HEK293 (cell line): ENCODE data around the gene POLDIP2.

Source experiments
- CTCF ChIA-PET: fragments of 350-600 bp; formaldehyde crosslinking; extraction: SDS; loops from one replicate; lab custom pipeline; 2021; ENCODE audit warnings: antibody characterized with exemption; lab: Yijun Ruan, JAX
- POLR2A ChIA-PET: fragments of 300-600 bp; formaldehyde crosslinking; extraction: SDS; loops from one replicate; lab custom pipeline; 2020; ENCODE audit warnings: antibody characterized with exemption, inconsistent platforms; lab: Yijun Ruan, JAX
- H3K27ac ChIP-seq: fragments of 200-500 bp; sonication (Bioruptor generic); 2 replicates; pipeline ENCODE4 v1.5.1; 2014; ENCODE audit warnings: low read depth, low read length, control low read depth, inconsistent platforms; ENCODE audit errors: extremely low read depth
- H3K36me3 ChIP-seq, 2 experiments: fragments of 200-500 bp in 1 of 2; sonication (Bioruptor generic) in 1 of 2; 1 replicate in 1 of 2; 2 replicates in 1 of 2; pipeline ENCODE4 v1.5.1; 2014 to 2017; ENCODE audit warnings: inconsistent platforms in 2 of 2, low read length in 2 of 2; ENCODE audit not compliant: control insufficient read depth in 2 of 2, insufficient read depth in 1 of 2
- H3K4me1 ChIP-seq: fragments of 200-500 bp; sonication (Bioruptor generic); 2 replicates; pipeline ENCODE4 v1.5.1; 2014; ENCODE audit warnings: mild to moderate bottlenecking, low read length, inconsistent platforms; ENCODE audit not compliant: control insufficient read depth, insufficient read depth
- H3K4me3 ChIP-seq: 2 replicates; pipeline ENCODE4 v1.5.1; 2011; ENCODE audit warnings: low read depth, mild to moderate bottlenecking, control low read depth, low read length, moderate library complexity
- H3K9me3 ChIP-seq: fragments of 200-500 bp; sonication (Bioruptor generic); 2 replicates; pipeline ENCODE4 v1.5.1; 2014; ENCODE audit warnings: low read depth, low read length, inconsistent platforms; ENCODE audit not compliant: control insufficient read depth, insufficient read depth
- HOXD13 ChIP-seq: sonication (generic); formaldehyde crosslinking; IDR thresholded peaks from 2 replicates; pipeline ENCODE4 v1.8.0; 2022; ENCODE audit warnings: missing genetic modification reagents, borderline replicate concordance
- KLF9 ChIP-seq: fragments of 450-650 bp; formaldehyde crosslinking; IDR thresholded peaks from 2 replicates; pipeline ENCODE4 v1.5.1; 2016; ENCODE audit warnings: missing biosample characterization, missing genetic modification characterization, low read depth
- REPIN1 ChIP-seq: fragments of 450-650 bp; formaldehyde crosslinking; IDR thresholded peaks from 2 replicates; pipeline ENCODE4 v1.5.1; 2017; ENCODE audit warnings: missing biosample characterization, missing genetic modification characterization, low read depth
- TRIM28 ChIP-seq: IDR thresholded peaks from 2 replicates; pipeline ENCODE4 v1.6.1; 2011; ENCODE audit warnings: low read length, control low read depth, borderline replicate concordance
- ZBTB11 ChIP-seq: fragments of 450-650 bp; formaldehyde crosslinking; conservative IDR thresholded peaks from 2 replicates; pipeline ENCODE4 v1.5.1; 2016; ENCODE audit warnings: low read depth, missing biosample characterization, missing genetic modification characterization
- ZFP37 ChIP-seq: fragments of 450-650 bp; formaldehyde crosslinking; IDR thresholded peaks from 2 replicates; pipeline ENCODE4 v1.5.1; 2016; ENCODE audit warnings: missing biosample characterization, missing genetic modification characterization
- ZIC2 ChIP-seq: fragments of 450-650 bp; formaldehyde crosslinking; IDR thresholded peaks from 2 replicates; pipeline ENCODE4 v1.5.1; 2016; ENCODE audit warnings: missing biosample characterization, missing genetic modification characterization
- ZNF19 ChIP-seq: fragments of 450-650 bp; formaldehyde crosslinking; IDR thresholded peaks from 2 replicates; pipeline ENCODE4; 2016; ENCODE audit warnings: missing biosample characterization, missing genetic modification characterization, low read depth
- ZNF202 ChIP-seq: fragments of 450-650 bp; formaldehyde crosslinking; IDR thresholded peaks from 2 replicates; pipeline ENCODE4 v1.5.1; 2016; ENCODE audit warnings: missing biosample characterization, missing genetic modification characterization, borderline replicate concordance
- ZNF266 ChIP-seq: fragments of 450-650 bp; formaldehyde crosslinking; IDR thresholded peaks from 2 replicates; pipeline ENCODE4 v1.5.1; 2016; ENCODE audit warnings: missing biosample characterization, missing genetic modification characterization, low read depth
- ZNF391 ChIP-seq: fragments of 450-650 bp; formaldehyde crosslinking; IDR thresholded peaks from 2 replicates; pipeline ENCODE4 v1.5.1; 2016; ENCODE audit warnings: low read depth, missing biosample characterization, missing genetic modification characterization, borderline replicate concordance
- ZNF398 ChIP-seq: fragments of 450-650 bp; formaldehyde crosslinking; IDR thresholded peaks from 2 replicates; pipeline ENCODE4 v1.5.1; 2017; ENCODE audit warnings: missing biosample characterization, missing genetic modification characterization
- ZNF416 ChIP-seq: fragments of 450-650 bp; formaldehyde crosslinking; IDR thresholded peaks from 2 replicates; pipeline ENCODE4 v1.5.1; 2016; ENCODE audit warnings: missing biosample characterization, missing genetic modification characterization
- ZNF426 ChIP-seq: fragments of 450-650 bp; formaldehyde crosslinking; IDR thresholded peaks from 2 replicates; pipeline ENCODE4 v1.5.1; 2017; ENCODE audit warnings: missing biosample characterization, missing genetic modification characterization, mild to moderate bottlenecking, inconsistent platforms, moderate library complexity
- ZNF501 ChIP-seq: fragments of 450-650 bp; formaldehyde crosslinking; IDR thresholded peaks from 2 replicates; pipeline ENCODE4 v1.5.1; 2016; ENCODE audit warnings: missing biosample characterization, missing genetic modification characterization
- ZNF621 ChIP-seq: fragments of 450-650 bp; formaldehyde crosslinking; IDR thresholded peaks from 2 replicates; pipeline ENCODE4 v1.5.1; 2017; ENCODE audit warnings: missing biosample characterization, missing genetic modification characterization
- ZNF623 ChIP-seq: fragments of 450-650 bp; formaldehyde crosslinking; IDR thresholded peaks from 2 replicates; pipeline ENCODE4 v1.5.1; 2016; ENCODE audit warnings: missing biosample characterization, missing genetic modification characterization
- ZNF629 ChIP-seq: fragments of 450-650 bp; formaldehyde crosslinking; IDR thresholded peaks from 2 replicates; pipeline ENCODE4 v1.5.1; 2017; ENCODE audit warnings: missing biosample characterization, missing genetic modification characterization
- ZNF658 ChIP-seq: fragments of 450-650 bp; formaldehyde crosslinking; IDR thresholded peaks from 2 replicates; pipeline ENCODE4; 2016; ENCODE audit warnings: missing biosample characterization, missing genetic modification characterization
- ZNF670 ChIP-seq: fragments of 450-650 bp; formaldehyde crosslinking; IDR thresholded peaks from 2 replicates; pipeline ENCODE4 v1.5.1; 2016; ENCODE audit warnings: missing biosample characterization, missing genetic modification characterization, low read depth
- ZNF747 ChIP-seq: fragments of 450-650 bp; formaldehyde crosslinking; IDR thresholded peaks from 2 replicates; pipeline ENCODE4 v1.5.1; 2016; ENCODE audit warnings: missing biosample characterization, missing genetic modification characterization
- ZNF792 ChIP-seq: fragments of 450-650 bp; formaldehyde crosslinking; IDR thresholded peaks from 2 replicates; pipeline ENCODE4 v1.5.1; 2016; ENCODE audit warnings: missing biosample characterization, missing genetic modification characterization
- ZSCAN16 ChIP-seq: fragments of 450-650 bp; formaldehyde crosslinking; IDR thresholded peaks from 2 replicates; pipeline ENCODE4 v1.5.1; 2016; ENCODE audit warnings: missing biosample characterization, missing genetic modification characterization
- TF ChIP-seq, protein P1 (sequence below): fragments of 450-650 bp; formaldehyde crosslinking; IDR thresholded peaks from 2 replicates; pipeline ENCODE4 v1.5.1; 2016; ENCODE audit warnings: missing biosample characterization, missing genetic modification characterization
- TF ChIP-seq, protein P2 (sequence below): fragments of 450-650 bp; formaldehyde crosslinking; IDR thresholded peaks from 2 replicates; pipeline ENCODE4 v1.5.1; 2017; ENCODE audit warnings: missing biosample characterization, mild to moderate bottlenecking, missing genetic modification characterization, moderate library complexity
- TF ChIP-seq, protein P3 (sequence below): fragments of 450-650 bp; formaldehyde crosslinking; IDR thresholded peaks from 2 replicates; pipeline ENCODE4 v1.5.1; 2016; ENCODE audit warnings: missing biosample characterization, missing genetic modification characterization

POLDIP2 gene

DNA sequence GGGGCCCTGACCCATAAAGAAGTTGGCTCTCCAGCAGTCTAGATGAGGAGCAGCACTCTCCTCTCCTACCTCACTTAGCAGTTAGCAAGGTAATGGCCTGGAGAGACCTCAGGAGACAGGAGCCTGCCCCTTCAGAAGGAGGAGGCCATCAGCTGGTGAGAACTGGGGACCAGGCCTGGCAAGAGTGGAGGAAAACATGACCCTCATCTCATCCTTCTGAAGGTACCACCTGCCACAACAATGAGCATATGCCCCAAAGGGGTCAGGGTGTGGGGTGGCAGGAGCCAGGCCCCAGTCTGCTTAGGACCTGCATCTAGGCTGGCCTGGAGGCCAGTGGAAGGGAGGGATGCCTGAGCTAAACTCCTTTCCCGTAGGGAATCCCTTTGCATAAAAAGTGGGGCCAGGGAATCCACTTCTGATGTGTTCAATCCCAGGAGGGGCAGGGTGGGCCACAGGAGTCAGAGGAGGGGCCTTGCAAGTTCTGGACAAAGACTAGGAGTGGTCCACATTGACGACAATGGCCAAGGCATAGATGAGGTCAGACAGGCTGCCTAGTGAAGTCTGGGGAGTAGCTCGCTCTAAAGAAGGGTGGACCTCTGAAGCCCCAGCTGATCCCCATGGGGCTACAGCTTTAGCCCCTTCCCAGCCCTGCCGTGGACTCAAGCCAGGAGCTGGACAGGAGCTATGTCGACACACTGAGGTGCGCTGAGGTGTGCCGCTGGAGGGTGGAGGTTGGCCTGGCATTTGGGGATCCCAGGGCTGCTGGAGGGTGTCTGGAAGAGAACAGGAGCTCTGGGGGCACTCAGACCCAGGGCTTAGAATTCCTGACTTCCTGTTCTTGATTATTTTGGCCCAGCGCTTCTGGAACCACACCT is 6.7 kb upstream of the POLDIP2 start:
- H3K27ac ChIP-seq, result no peak overlapping the region
- CTCF ChIA-PET, result interaction anchor here (0.6 kb wide), 2 partner anchors 112 to 131 kb away, joined by 3 read pairs; no protein-coding TSS in a partner anchor
- H3K4me1 ChIP-seq, result no peaks in the 10 kb centered on the region
- POLR2A ChIA-PET, result interaction anchor here (0.8 to 2.3 kb wide), 3 partner anchors 11 to 41 kb away, joined by 3 to 9 read pairs (median 4); partner anchors contain the start of genes IFT20 and TNFAIP1
- H3K4me3 ChIP-seq, result no peak overlapping the region
- no peak for TF ChIP-seq ZSCAN16
- no peak for TF ChIP-seq ZNF398 (tag by site-specific recombination)
- TF ChIP-seq, protein P1, sequence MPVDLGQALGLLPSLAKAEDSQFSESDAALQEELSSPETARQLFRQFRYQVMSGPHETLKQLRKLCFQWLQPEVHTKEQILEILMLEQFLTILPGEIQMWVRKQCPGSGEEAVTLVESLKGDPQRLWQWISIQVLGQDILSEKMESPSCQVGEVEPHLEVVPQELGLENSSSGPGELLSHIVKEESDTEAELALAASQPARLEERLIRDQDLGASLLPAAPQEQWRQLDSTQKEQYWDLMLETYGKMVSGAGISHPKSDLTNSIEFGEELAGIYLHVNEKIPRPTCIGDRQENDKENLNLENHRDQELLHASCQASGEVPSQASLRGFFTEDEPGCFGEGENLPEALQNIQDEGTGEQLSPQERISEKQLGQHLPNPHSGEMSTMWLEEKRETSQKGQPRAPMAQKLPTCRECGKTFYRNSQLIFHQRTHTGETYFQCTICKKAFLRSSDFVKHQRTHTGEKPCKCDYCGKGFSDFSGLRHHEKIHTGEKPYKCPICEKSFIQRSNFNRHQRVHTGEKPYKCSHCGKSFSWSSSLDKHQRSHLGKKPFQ, result no peak
- no peak for TF ChIP-seq ZBTB11 (tag by site-specific recombination)
- no peak for TF ChIP-seq ZNF266 (tag by site-specific recombination)
- no peak for TF ChIP-seq KLF9 (tag by site-specific recombination)
- TF ChIP-seq ZNF202 (tag by site-specific recombination), result no peak
- no peak for TF ChIP-seq ZNF391 (tag by site-specific recombination)
- TF ChIP-seq ZNF792 (tag by site-specific recombination), result no peak
- TF ChIP-seq ZNF501 (tag by site-specific recombination), result no peak
- no peak for TF ChIP-seq ZNF670 (tag by site-specific recombination)
- TF ChIP-seq ZNF623 (tag by site-specific recombination), result no peak
- no peak for TF ChIP-seq ZNF629 (tag by site-specific recombination)
- peaks cover 28 to 61% of the 10 kb centered on the region in 2 experiments for H3K36me3 ChIP-seq
- no peaks in the 10 kb centered on the region for H3K9me3 ChIP-seq

- POLR2A ChIA-PET, result interaction anchor here (2.3 kb wide), 1 partner anchor 27 kb away, joined by 9 read pairs; the partner anchor contains the start of genes IFT20 and TNFAIP1
- Histone ChIP-seq H3K36me3 (peaks cover 28 to 65% of the 10 kb centered on the region in 2 experiments), H3K9me3 (no peaks in the 10 kb centered on the region), H3K4me1 (peaks cover 2% of the 10 kb centered on the region; the same call in 1 of the 2 replicates), H3K4me3 (no peak overlapping the region), H3K27ac (no peak overlapping the region)
- CTCF ChIA-PET, result no interaction called here
- no peak for TF ChIP-seq ZNF19
- TF ChIP-seq ZNF658 (tag by site-specific recombination), result no peak
- no peak for TF ChIP-seq ZNF426
- TF ChIP-seq, protein P2, sequence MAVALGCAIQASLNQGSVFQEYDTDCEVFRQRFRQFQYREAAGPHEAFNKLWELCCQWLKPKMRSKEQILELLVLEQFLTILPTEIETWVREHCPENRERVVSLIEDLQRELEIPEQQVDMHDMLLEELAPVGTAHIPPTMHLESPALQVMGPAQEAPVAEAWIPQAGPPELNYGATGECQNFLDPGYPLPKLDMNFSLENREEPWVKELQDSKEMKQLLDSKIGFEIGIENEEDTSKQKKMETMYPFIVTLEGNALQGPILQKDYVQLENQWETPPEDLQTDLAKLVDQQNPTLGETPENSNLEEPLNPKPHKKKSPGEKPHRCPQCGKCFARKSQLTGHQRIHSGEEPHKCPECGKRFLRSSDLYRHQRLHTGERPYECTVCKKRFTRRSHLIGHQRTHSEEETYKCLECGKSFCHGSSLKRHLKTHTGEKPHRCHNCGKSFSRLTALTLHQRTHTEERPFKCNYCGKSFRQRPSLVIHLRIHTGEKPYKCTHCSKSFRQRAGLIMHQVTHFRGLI (tag by site-specific recombination), result no peak
- no peak for TF ChIP-seq TRIM28
- no peak for TF ChIP-seq ZNF621 (tag by site-specific recombination)
- TF ChIP-seq ZNF747 (tag by site-specific recombination), result no peak
- TF ChIP-seq ZNF416 (tag by site-specific recombination), result no peak
- TF ChIP-seq ZIC2, result no peak
- no peak for TF ChIP-seq REPIN1 (tag by site-specific recombination)
- TF ChIP-seq HOXD13 (CRISPR knock-in tag), result no peak
- no peak for TF ChIP-seq ZFP37 (tag by site-specific recombination)
- TF ChIP-seq, protein P3, sequence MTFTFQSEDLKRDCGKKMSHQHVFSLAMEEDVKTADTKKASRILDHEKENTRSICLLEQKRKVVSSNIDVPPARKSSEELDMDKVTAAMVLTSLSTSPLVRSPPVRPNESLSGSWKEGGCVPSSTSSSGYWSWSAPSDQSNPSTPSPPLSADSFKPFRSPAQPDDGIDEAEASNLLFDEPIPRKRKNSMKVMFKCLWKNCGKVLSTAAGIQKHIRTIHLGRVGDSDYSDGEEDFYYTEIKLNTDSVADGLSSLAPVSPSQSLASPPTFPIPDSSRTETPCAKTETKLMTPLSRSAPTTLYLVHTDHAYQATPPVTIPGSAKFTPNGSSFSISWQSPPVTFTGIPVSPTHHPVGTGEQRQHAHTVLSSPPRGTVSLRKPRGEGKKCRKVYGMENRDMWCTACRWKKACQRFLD (tag by site-specific recombination), result no peak
These were observed 5.9 kb upstream of the POLDIP2 start for GRCh38 chr17:28363186-28363585.
